ENCODE measurements around the gene RWDD3.

Gene RWDD3

GRCh38 chr1:95233737-95234500 is at the start of gene RWDD3:
TSS of gene RWDD3 (plus strand) at chr1:95234210. CDS start at chr1:95234231, 21 bp downstream.
- peaks cover 4% of the 10 kb centered on the region for H3K4me1 ChIP-seq (ENCODE audit: control insufficient read depth, insufficient read depth, low read length)
- peak within 1 kb of the TSS; percentile 85 to 89 for H3K4me3 ChIP-seq (ENCODE audit: low read length in 2 of 2)
- no peaks in the 10 kb centered on the region for H3K9me3 ChIP-seq (ENCODE audit: control insufficient read depth in 2 of 2, low read length in 2 of 2)
- peak within 1 kb of the TSS; percentile 77 for H3K27ac ChIP-seq (ENCODE audit: low read length)
- peaks cover 0 to 3% of the 10 kb centered on the region in 2 donors for H3K36me3 ChIP-seq (ENCODE audit: control insufficient read depth in 2 of 2, insufficient read depth in 2 of 2, low read length in 2 of 2)
- H3K27me3 ChIP-seq (ENCODE audit: control insufficient read depth in 1 of 2, insufficient read depth in 2 of 2, low read length in 2 of 2) = no peaks in the 10 kb centered on the region
- peak within 1 kb of the TSS; percentile 75 to 90 for H3K9ac ChIP-seq (ENCODE audit: low read length in 2 of 2)

- Histone ChIP-seq H3K27me3 (ENCODE audit: control insufficient read depth in 1 of 2, insufficient read depth in 2 of 2, low read length in 2 of 2) (no peaks in the 10 kb centered on the region), H3K9ac (ENCODE audit: low read length in 2 of 2) (no peak overlapping the region), H3K4me1 (ENCODE audit: control insufficient read depth, insufficient read depth, low read length) (no peaks in the 10 kb centered on the region), H3K4me3 (ENCODE audit: low read length in 2 of 2) (no peak overlapping the region), H3K36me3 (ENCODE audit: control insufficient read depth in 2 of 2, insufficient read depth in 2 of 2, low read length in 2 of 2) (no peaks in the 10 kb centered on the region), H3K9me3 (ENCODE audit: control insufficient read depth in 2 of 2, low read length in 2 of 2) (no peaks in the 10 kb centered on the region), H3K27ac (ENCODE audit: low read length) (no peak overlapping the region)
Observed at GRCh38 chr1:95186149-95186548, 47.9 kb upstream of the RWDD3 start.

- no peak overlapping the region for H3K9ac ChIP-seq (ENCODE audit: low read length in 2 of 2)
- H3K27ac ChIP-seq (ENCODE audit: low read length) = no peak overlapping the region
- no peaks in the 10 kb centered on the region for H3K9me3 ChIP-seq (ENCODE audit: control insufficient read depth in 2 of 2, low read length in 2 of 2)
- no peaks in the 10 kb centered on the region for H3K36me3 ChIP-seq (ENCODE audit: control insufficient read depth in 2 of 2, insufficient read depth in 2 of 2, low read length in 2 of 2)
- H3K27me3 ChIP-seq (ENCODE audit: control insufficient read depth in 1 of 2, insufficient read depth in 2 of 2, low read length in 2 of 2) = no peaks in the 10 kb centered on the region
- H3K4me1 ChIP-seq (ENCODE audit: control insufficient read depth, insufficient read depth, low read length) = peaks cover 3% of the 10 kb centered on the region
- H3K4me3 ChIP-seq (ENCODE audit: low read length in 2 of 2) = no peak overlapping the region
Observed at GRCh38 chr1:95193591-95193990, 40.4 kb upstream of the RWDD3 start.

- no peaks in the 10 kb centered on the region for H3K9me3 ChIP-seq (ENCODE audit: control insufficient read depth in 2 of 2, low read length in 2 of 2)
- peaks cover 3% of the 10 kb centered on the region for H3K4me1 ChIP-seq (ENCODE audit: control insufficient read depth, insufficient read depth, low read length)
- no peaks in the 10 kb centered on the region for H3K36me3 ChIP-seq (ENCODE audit: control insufficient read depth in 2 of 2, insufficient read depth in 2 of 2, low read length in 2 of 2)
- no peaks in the 10 kb centered on the region for H3K27me3 ChIP-seq (ENCODE audit: control insufficient read depth in 1 of 2, insufficient read depth in 2 of 2, low read length in 2 of 2)
- H3K27ac ChIP-seq (ENCODE audit: low read length) = no peak overlapping the region
- no peak overlapping the region for H3K9ac ChIP-seq (ENCODE audit: low read length in 2 of 2)
- no peak overlapping the region for H3K4me3 ChIP-seq (ENCODE audit: low read length in 2 of 2)
Observed at GRCh38 chr1:95195046-95195445, 39.0 kb upstream of the RWDD3 start.

- Histone ChIP-seq H3K27me3 (ENCODE audit: control insufficient read depth in 1 of 2, insufficient read depth in 2 of 2, low read length in 2 of 2) (no peaks in the 10 kb centered on the region), H3K27ac (ENCODE audit: low read length) (no peak overlapping the region), H3K4me1 (ENCODE audit: control insufficient read depth, insufficient read depth, low read length) (peaks cover 3% of the 10 kb centered on the region), H3K9me3 (ENCODE audit: control insufficient read depth in 2 of 2, low read length in 2 of 2) (no peaks in the 10 kb centered on the region), H3K9ac (ENCODE audit: low read length in 2 of 2) (no peak overlapping the region), H3K4me3 (ENCODE audit: low read length in 2 of 2) (no peak overlapping the region), H3K36me3 (ENCODE audit: control insufficient read depth in 2 of 2, insufficient read depth in 2 of 2, low read length in 2 of 2) (no peaks in the 10 kb centered on the region)
Observed at GRCh38 chr1:95196017-95196416, 38.0 kb upstream of the RWDD3 start.

GRCh38 chr1:95197616-95198252 is 36.3 kb upstream of the RWDD3 start:
- Histone ChIP-seq H3K27ac (ENCODE audit: low read length) (no peak overlapping the region), H3K4me1 (ENCODE audit: control insufficient read depth, insufficient read depth, low read length) (peaks cover 3% of the 10 kb centered on the region)

GRCh38 chr1:95201905-95202304 is 32.1 kb upstream of the RWDD3 start:
- Histone ChIP-seq H3K27ac (ENCODE audit: low read length) (no peak overlapping the region), H3K9me3 (ENCODE audit: control insufficient read depth in 2 of 2, low read length in 2 of 2) (no peaks in the 10 kb centered on the region), H3K9ac (ENCODE audit: low read length in 2 of 2) (no peak overlapping the region), H3K36me3 (ENCODE audit: control insufficient read depth in 2 of 2, insufficient read depth in 2 of 2, low read length in 2 of 2) (no peaks in the 10 kb centered on the region), H3K27me3 (ENCODE audit: control insufficient read depth in 1 of 2, insufficient read depth in 2 of 2, low read length in 2 of 2) (no peaks in the 10 kb centered on the region), H3K4me3 (ENCODE audit: low read length in 2 of 2) (no peak overlapping the region), H3K4me1 (ENCODE audit: control insufficient read depth, insufficient read depth, low read length) (no peaks in the 10 kb centered on the region)

More at GRCh38 chr1:95197616-95198252, 36.3 kb upstream of the RWDD3 start:
- no peaks in the 10 kb centered on the region for H3K36me3 ChIP-seq (ENCODE audit: control insufficient read depth in 2 of 2, insufficient read depth in 2 of 2, low read length in 2 of 2)
- no peaks in the 10 kb centered on the region for H3K27me3 ChIP-seq (ENCODE audit: control insufficient read depth in 1 of 2, insufficient read depth in 2 of 2, low read length in 2 of 2)
- no peak overlapping the region for H3K9ac ChIP-seq (ENCODE audit: low read length in 2 of 2)
- H3K4me3 ChIP-seq (ENCODE audit: low read length in 2 of 2) = no peak overlapping the region
- H3K9me3 ChIP-seq (ENCODE audit: control insufficient read depth in 2 of 2, low read length in 2 of 2) = no peaks in the 10 kb centered on the region

GRCh38 chr1:95203908-95204437 is 30.0 kb upstream of the RWDD3 start:
- Histone ChIP-seq H3K9me3 (ENCODE audit: control insufficient read depth in 2 of 2, low read length in 2 of 2) (no peaks in the 10 kb centered on the region), H3K4me1 (ENCODE audit: control insufficient read depth, insufficient read depth, low read length) (no peaks in the 10 kb centered on the region)

GRCh38 chr1:95206514-95206913 is 27.5 kb upstream of the RWDD3 start:
- Histone ChIP-seq H3K4me1 (ENCODE audit: control insufficient read depth, insufficient read depth, low read length) (no peaks in the 10 kb centered on the region), H3K27me3 (ENCODE audit: control insufficient read depth in 1 of 2, insufficient read depth in 2 of 2, low read length in 2 of 2) (no peaks in the 10 kb centered on the region), H3K27ac (ENCODE audit: low read length) (no peak overlapping the region), H3K4me3 (ENCODE audit: low read length in 2 of 2) (no peak overlapping the region), H3K9me3 (ENCODE audit: control insufficient read depth in 2 of 2, low read length in 2 of 2) (no peaks in the 10 kb centered on the region), H3K9ac (ENCODE audit: low read length in 2 of 2) (no peak overlapping the region), H3K36me3 (ENCODE audit: control insufficient read depth in 2 of 2, insufficient read depth in 2 of 2, low read length in 2 of 2) (no peaks in the 10 kb centered on the region)

More at GRCh38 chr1:95203908-95204437, 30.0 kb upstream of the RWDD3 start:
- Histone ChIP-seq H3K9ac (ENCODE audit: low read length in 2 of 2) (no peak overlapping the region), H3K27me3 (ENCODE audit: control insufficient read depth in 1 of 2, insufficient read depth in 2 of 2, low read length in 2 of 2) (no peaks in the 10 kb centered on the region), H3K4me3 (ENCODE audit: low read length in 2 of 2) (no peak overlapping the region), H3K36me3 (ENCODE audit: control insufficient read depth in 2 of 2, insufficient read depth in 2 of 2, low read length in 2 of 2) (no peaks in the 10 kb centered on the region), H3K27ac (ENCODE audit: low read length) (no peak overlapping the region)

GRCh38 chr1:95207223-95207935 is 26.6 kb upstream of the RWDD3 start:
- no peak overlapping the region for H3K27ac ChIP-seq (ENCODE audit: low read length)
- H3K9me3 ChIP-seq (ENCODE audit: control insufficient read depth in 2 of 2, low read length in 2 of 2) = no peaks in the 10 kb centered on the region
- no peak overlapping the region for H3K4me3 ChIP-seq (ENCODE audit: low read length in 2 of 2)
- no peak overlapping the region for H3K9ac ChIP-seq (ENCODE audit: low read length in 2 of 2)
- H3K27me3 ChIP-seq (ENCODE audit: control insufficient read depth in 1 of 2, insufficient read depth in 2 of 2, low read length in 2 of 2) = no peaks in the 10 kb centered on the region
- no peaks in the 10 kb centered on the region for H3K36me3 ChIP-seq (ENCODE audit: control insufficient read depth in 2 of 2, insufficient read depth in 2 of 2, low read length in 2 of 2)
- H3K4me1 ChIP-seq (ENCODE audit: control insufficient read depth, insufficient read depth, low read length) = no peaks in the 10 kb centered on the region

All from stomach smooth muscle (tissue), 2 donors.